ENCODE data around the gene SECISBP2. TPM values are rescaled to one million over a fixed set of nuclear protein-coding genes. Genes with fewer than 3 reads are reported as not detected.

SECISBP2 gene
- total and polyA plus RNA-seq, 2 of the 13 experiments (the other 11 are each of a cell fraction or from before 2014, with no cell fraction given): 32.4 to 38.0 TPM

GRCh38 chr9:89380437-89381307 lies 62.4 kb downstream of the SECISBP2 start (continued):
- TF ChIP-seq AFF4 (CRISPR knock-in tag; IDR thresholded peaks at IDR 0.05) (no peak), CREB1 (IDR thresholded peaks at IDR 0.05) (no peak), CREB1 (CRISPR knock-in tag; IDR thresholded peaks at IDR 0.05) (no peak), GPBP1L1 (CRISPR knock-in tag; IDR thresholded peaks at IDR 0.05) (no peak), NRL (CRISPR knock-in tag; IDR thresholded peaks at IDR 0.05; ENCODE audit: borderline replicate concordance) (no peak), ZNF704 (CRISPR knock-in tag; IDR thresholded peaks at IDR 0.05; ENCODE audit: borderline replicate concordance) (no peak), WIZ (CRISPR knock-in tag; IDR thresholded peaks at IDR 0.05) (no peak), IKZF1 (IDR thresholded peaks at IDR 0.05) (no peak), FOXC1 (CRISPR knock-in tag; IDR thresholded peaks at IDR 0.05; ENCODE audit: borderline replicate concordance) (no peak), ZNF878 (CRISPR knock-in tag; IDR thresholded peaks at IDR 0.05) (no peak)
- TF ChIP-seq, protein P1, sequence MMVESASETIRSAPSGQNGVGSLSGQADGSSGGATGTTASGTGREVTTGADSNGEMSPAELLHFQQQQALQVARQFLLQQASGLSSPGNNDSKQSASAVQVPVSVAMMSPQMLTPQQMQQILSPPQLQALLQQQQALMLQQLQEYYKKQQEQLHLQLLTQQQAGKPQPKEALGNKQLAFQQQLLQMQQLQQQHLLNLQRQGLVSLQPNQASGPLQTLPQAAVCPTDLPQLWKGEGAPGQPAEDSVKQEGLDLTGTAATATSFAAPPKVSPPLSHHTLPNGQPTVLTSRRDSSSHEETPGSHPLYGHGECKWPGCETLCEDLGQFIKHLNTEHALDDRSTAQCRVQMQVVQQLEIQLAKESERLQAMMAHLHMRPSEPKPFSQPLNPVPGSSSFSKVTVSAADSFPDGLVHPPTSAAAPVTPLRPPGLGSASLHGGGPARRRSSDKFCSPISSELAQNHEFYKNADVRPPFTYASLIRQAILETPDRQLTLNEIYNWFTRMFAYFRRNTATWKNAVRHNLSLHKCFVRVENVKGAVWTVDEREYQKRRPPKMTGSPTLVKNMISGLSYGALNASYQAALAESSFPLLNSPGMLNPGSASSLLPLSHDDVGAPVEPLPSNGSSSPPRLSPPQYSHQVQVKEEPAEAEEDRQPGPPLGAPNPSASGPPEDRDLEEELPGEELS (CRISPR knock-in tag; IDR thresholded peaks at IDR 0.05): no peak
- TF ChIP-seq, protein P2, sequence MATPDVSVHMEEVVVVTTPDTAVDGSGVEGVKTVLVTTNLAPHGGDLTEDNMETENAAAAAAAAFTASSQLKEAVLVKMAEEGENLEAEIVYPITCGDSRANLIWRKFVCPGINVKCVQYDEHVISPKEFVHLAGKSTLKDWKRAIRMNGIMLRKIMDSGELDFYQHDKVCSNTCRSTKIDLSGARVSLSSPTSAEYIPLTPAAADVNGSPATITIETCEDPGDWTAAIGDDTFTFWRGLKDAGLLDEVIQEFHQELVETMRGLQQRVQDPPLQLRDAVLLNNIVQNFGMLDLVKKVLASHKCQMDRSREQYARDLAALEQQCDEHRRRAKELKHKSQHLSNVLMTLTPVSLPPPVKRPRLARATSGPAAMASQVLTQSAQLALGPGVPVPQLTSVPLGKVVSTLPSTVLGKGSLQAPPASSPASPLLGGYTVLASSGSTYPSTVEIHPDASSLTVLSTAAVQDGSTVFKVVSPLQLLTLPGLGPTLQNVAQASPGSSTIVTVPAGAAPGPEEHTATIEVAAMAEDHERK (CRISPR knock-in tag; IDR thresholded peaks at IDR 0.05; ENCODE audit: low read depth): no peak
